Upper lobe of left lung (tissue), 6 donors: ENCODE data around the gene UBE2L5. TPM values are rescaled to one million over a fixed set of nuclear protein-coding genes. Genes with fewer than 3 reads are reported as not detected.

ENCODE experiments used
- ATAC-seq, 2 donors: fragments of 200-7000 bp; cut with Tn5 transposase; one replicate each; pipeline ENCODE4 v1.9.1; 2022; ENCODE audit warnings: mild to moderate bottlenecking in 2 of 2, moderate library complexity in 2 of 2; ENCODE audit not compliant: low FRiP score in 2 of 2
- DNase-seq, 2 donors: peaks; one replicate each; pipeline ENCODE4 v3.0.0-alpha.2; 2019 to 2020
- H3K27ac ChIP-seq, 4 donors: fragments of 200-600 bp; sonication (generic); one replicate each; pipeline ENCODE4 v1.5.1; 2016 to 2019
- H3K27me3 ChIP-seq, 4 donors: fragments of 200-600 bp; sonication (generic); one replicate each; pipeline ENCODE4 v1.5.1; 2017 to 2019
- H3K36me3 ChIP-seq, 4 donors: fragments of 200-600 bp; sonication (generic); one replicate each; pipeline ENCODE4 v1.5.1; 2016 to 2019
- H3K4me1 ChIP-seq, 4 donors: fragments of 200-600 bp; sonication (generic); one replicate each; pipeline ENCODE4 v1.5.1; 2018 to 2019
- H3K4me3 ChIP-seq, 4 donors: fragments of 200-600 bp; sonication (generic); one replicate each; pipeline ENCODE4 v1.5.1; 2017 to 2019; ENCODE audit warnings: mild to moderate bottlenecking in 2 of 4, moderate library complexity in 1 of 4
- H3K9me3 ChIP-seq, 4 donors: fragments of 200-600 bp; sonication (generic); one replicate each; pipeline ENCODE4 v1.5.1; 2018 to 2019
- CTCF ChIP-seq, 6 experiments: fragments of 450-650 bp in 4 of 6; fragments of 200-600 bp in 2 of 6; sonication (generic) in 2 of 6; IDR thresholded peaks; one replicate each; pipeline ENCODE4 v1.5.1; 2016 to 2019; ENCODE audit warnings: antibody characterized with exemption in 6 of 6
- EP300 ChIP-seq, 4 donors: sonication (generic); formaldehyde crosslinking; IDR thresholded peaks; one replicate each; pipeline ENCODE4 v1.5.1; 2017; ENCODE audit warnings: antibody characterized with exemption in 4 of 4, control low read depth in 2 of 4
- POLR2A ChIP-seq, 4 donors: fragments of 450-650 bp; IDR thresholded peaks; one replicate each; pipeline ENCODE4 v1.5.1; 2016 to 2017; ENCODE audit warnings: antibody characterized with exemption in 4 of 4, mild to moderate bottlenecking in 2 of 4
- POLR2AphosphoS5 ChIP-seq, 2 donors: sonication (generic); formaldehyde crosslinking; IDR thresholded peaks; one replicate each; pipeline ENCODE4 v1.5.1; 2017; ENCODE audit warnings: antibody characterized with exemption in 2 of 2
- WGBS, 2 donors: methylation state at CpG; one replicate each; pipeline ENCODE4 v1.1.5; 2017 to 2018; 5-methylcytosine and 5-hydroxymethylcytosine counted together
- total RNA-seq, 6 donors: library from RNA; depleted of rRNA in 4 of 6; stranded (reverse); fragments of >200 nt in 4 of 6; gene quantifications; one replicate each; pipeline versions ENCODE4 v1.1.0 to v1.2.1, GENCODE V29; 2016 to 2021
- donor health status: DM: no; HTN: no; CAD: no; lungs with moderate emphysema.
- donor health status: DM: no; HTN: yes; CAD: no; lungs with severe emphysema.

The UBE2L5 gene
- total RNA-seq, 6 donors from 2014 or later: not detected

- Histone ChIP-seq H3K9me3 (no peaks in the 10 kb centered on the region), H3K27ac (no peak overlapping the region), H3K27me3 (no peaks in the 10 kb centered on the region), H3K4me3 (no peak overlapping the region), H3K36me3 (no peaks in the 10 kb centered on the region), H3K4me1 (peaks cover 0 to 1% (median under 1%) of the 10 kb centered on the region in 4 donors)
- ATAC-seq (no peak), DNase-seq (no peak)
- TF ChIP-seq POLR2A (IDR thresholded peaks at IDR 0.05) (no peak), CTCF (IDR thresholded peaks at IDR 0.05) (no peak), POLR2AphosphoS5 (IDR thresholded peaks at IDR 0.05) (no peak), EP300 (IDR thresholded peaks at IDR 0.05) (no peak)
- 91 to 93% methylated on average over 3 of the region's 3 CpGs for WGBS, 2 donors
These were observed 6.8 kb upstream of the UBE2L5 start for GRCh38 chr13:30415430-30416030.

GRCh38 chr13:30416471-30416870, 5.8 kb upstream of the UBE2L5 start:
- Histone ChIP-seq H3K27ac (no peak overlapping the region), H3K27me3 (no peaks in the 10 kb centered on the region), H3K9me3 (no peaks in the 10 kb centered on the region), H3K36me3 (no peaks in the 10 kb centered on the region), H3K4me3 (no peak overlapping the region), H3K4me1 (peaks cover 5 to 8% (median 7%) of the 10 kb centered on the region in 4 donors)
- WGBS, 2 donors: 97 to 100% methylated on average over 1 of the region's 1 CpG
- ATAC-seq: no peak
- DNase-seq: no peak
- TF ChIP-seq POLR2A (IDR thresholded peaks at IDR 0.05) (no peak), EP300 (IDR thresholded peaks at IDR 0.05) (no peak), CTCF (IDR thresholded peaks at IDR 0.05) (no peak), POLR2AphosphoS5 (IDR thresholded peaks at IDR 0.05) (no peak)

GRCh38 chr13:30418075-30418716, 4.1 kb upstream of the UBE2L5 start:
- no peak for DNase-seq
- Histone ChIP-seq H3K9me3 (no peaks in the 10 kb centered on the region), H3K4me1 (peaks cover 5 to 13% (median 10%) of the 10 kb centered on the region in 4 donors), H3K36me3 (no peaks in the 10 kb centered on the region), H3K27ac (no peak overlapping the region), H3K4me3 (no peak overlapping the region), H3K27me3 (no peaks in the 10 kb centered on the region)
- TF ChIP-seq CTCF (IDR thresholded peaks at IDR 0.05): no peak
- TF ChIP-seq EP300 (IDR thresholded peaks at IDR 0.05): no peak
- TF ChIP-seq POLR2A (IDR thresholded peaks at IDR 0.05): no peak
- TF ChIP-seq POLR2AphosphoS5 (IDR thresholded peaks at IDR 0.05): no peak
- WGBS, 2 donors: 92 to 95% methylated on average over 6 of the region's 6 CpGs
- no peak for ATAC-seq

GRCh38 chr13:30418717-30419459, 3.4 kb upstream of the UBE2L5 start:
- H3K4me1 ChIP-seq: peaks cover 5 to 13% (median 10%) of the 10 kb centered on the region in 4 donors
- no peak overlapping the region for H3K4me3 ChIP-seq
- H3K27ac ChIP-seq: no peak overlapping the region
- H3K27me3 ChIP-seq: no peaks in the 10 kb centered on the region
- DNase-seq: no peak
- no peak for TF ChIP-seq POLR2AphosphoS5 (IDR thresholded peaks at IDR 0.05)
- no peak for TF ChIP-seq POLR2A (IDR thresholded peaks at IDR 0.05)
- no peak for TF ChIP-seq EP300 (IDR thresholded peaks at IDR 0.05)
- no peaks in the 10 kb centered on the region for H3K9me3 ChIP-seq
- no peak for ATAC-seq
- no peaks in the 10 kb centered on the region for H3K36me3 ChIP-seq
- 89 to 90% methylated on average over 9 of the region's 9 CpGs for whole genome bisulfite sequencing, 2 donors
